K562 (cell line): ENCODE results near the gene ORMDL3. TPM values are rescaled to one million over a fixed set of nuclear protein-coding genes. Genes with fewer than 3 reads are reported as not detected.

Experiments
- ATAC-seq: fragments of 200-7000 bp; cut with Tn5 transposase; 3 replicates; pipeline ENCODE4 v1.9.1; 2020; ENCODE audit warnings: moderate library complexity
- BruUV-seq: library from RNA; stranded (reverse); fragments of 400-500 nt; replicated peaks from 2 replicates; lab custom pipeline; 2021; lab: Mats Ljungman, UMichigan
- CTCF ChIA-PET: fragments of 300-600 bp; formaldehyde crosslinking; extraction: SDS; loops from one replicate; lab custom pipeline; 2021; ENCODE audit warnings: low intra/inter-chr PET ratio; lab: Yijun Ruan, JAX
- POLR2A ChIA-PET: fragments of 300-600, 350-650 bp; sonication (Branson Sonifier 250); formaldehyde crosslinking; extraction: SDS; loops from one replicate; lab custom pipeline; 2021; ENCODE audit warnings: antibody characterized with exemption, inconsistent platforms; lab: Yijun Ruan, JAX
- DNase-seq, 4 experiments: peaks; one replicate each; pipeline versions ENCODE4 v3.0.0 to v3.0.0-alpha.2; 2011 to 2018; ENCODE audit warnings: low spot score in 3 of 4, mixed read lengths in 3 of 4; ENCODE audit errors: extremely low read depth in 1 of 4
- FAIRE-seq: peaks from 2 replicates; lab custom pipeline; 2011; peaks lifted over from hg19 to GRCh38; lab: Jason Lieb, UNC
- H2AFZ ChIP-seq: 2 replicates; pipeline ENCODE4 v1.6.0; 2011; ENCODE audit warnings: low read depth, low read length, control low read depth, inconsistent platforms
- H3K27ac ChIP-seq: fragments of 200-600 bp; 3 replicates; pipeline ENCODE4 v1.8.0; 2011; ENCODE audit warnings: low read depth, mild to moderate bottlenecking, control low read depth, inconsistent platforms, low read length, moderate library complexity, mixed read lengths; ENCODE audit errors: extremely low read depth
- H3K27me3 ChIP-seq, 2 experiments: fragments of 300-600 bp in 1 of 2; 2 replicates in 1 of 2; 3 replicates in 1 of 2; pipeline versions ENCODE4 v1.6.0 to v1.8.0; 2011; ENCODE audit warnings: inconsistent platforms in 2 of 2, low read length in 2 of 2, mild to moderate bottlenecking in 1 of 2, mixed read lengths in 1 of 2, moderate library complexity in 1 of 2; ENCODE audit not compliant: control insufficient read depth in 2 of 2, insufficient read depth in 2 of 2
- H3K36me3 ChIP-seq: fragments of 300-600 bp; 3 replicates; pipeline ENCODE4 v1.8.0; 2011; ENCODE audit warnings: mild to moderate bottlenecking, low read length, inconsistent platforms; ENCODE audit not compliant: control insufficient read depth, insufficient read depth
- H3K4me1 ChIP-seq, 2 experiments: fragments of 200-600 bp in 1 of 2; replicated peaks in 1 of 2; 2 replicates in 1 of 2; 3 replicates in 1 of 2; pipeline versions ENCODE4 v1.5.1 to v1.8.0; 2011; ENCODE audit warnings: inconsistent platforms in 2 of 2, low read length in 2 of 2, mild to moderate bottlenecking in 1 of 2, mixed read lengths in 1 of 2, moderate library complexity in 1 of 2; ENCODE audit not compliant: control insufficient read depth in 2 of 2, insufficient read depth in 2 of 2
- H3K4me2 ChIP-seq: 2 replicates; pipeline ENCODE4 v1.6.1; 2011; ENCODE audit warnings: low read length, control low read depth, inconsistent platforms, mixed read lengths; ENCODE audit not compliant: insufficient read depth
- H3K4me3 ChIP-seq: fragments of 200-600 bp; sonication (generic), shearing (Covaris generic); 2 replicates; pipeline ENCODE4 v1.5.1; 2016; ENCODE audit warnings: control low read depth, inconsistent platforms
- H3K79me2 ChIP-seq: fragments of 200-600 bp; 3 replicates; pipeline ENCODE4 v1.8.0; 2011; ENCODE audit warnings: low read length, inconsistent platforms; ENCODE audit not compliant: control insufficient read depth, insufficient read depth
- H3K9ac ChIP-seq, 2 experiments: 2 replicates each; pipeline versions ENCODE4 v1.6.0 to v1.6.1; 2011; ENCODE audit warnings: low read depth in 2 of 2, low read length in 2 of 2, control low read depth in 1 of 2, inconsistent platforms in 1 of 2, mild to moderate bottlenecking in 1 of 2, mixed read lengths in 1 of 2; ENCODE audit not compliant: insufficient read depth in 1 of 2
- H3K9me1 ChIP-seq: one replicate; pipeline ENCODE4 v1.6.0; 2011; ENCODE audit warnings: inconsistent platforms, mild to moderate bottlenecking, low read length, moderate library complexity; ENCODE audit not compliant: control insufficient read depth, insufficient read depth
- H3K9me3 ChIP-seq: replicated peaks from 2 replicates; pipeline ENCODE4 v1.5.1; 2011; ENCODE audit warnings: low read depth, low read length, inconsistent platforms; ENCODE audit not compliant: control insufficient read depth, insufficient read depth
- H4K20me1 ChIP-seq: replicated peaks from 2 replicates; pipeline ENCODE4 v1.6.1; 2011; ENCODE audit warnings: low read length, inconsistent platforms, mixed read lengths; ENCODE audit not compliant: control insufficient read depth, insufficient read depth
- DACH1 ChIP-seq: fragments of 450-650 bp; IDR thresholded peaks from 2 replicates; pipeline ENCODE4 v1.6.1; 2018; ENCODE audit not compliant: partially characterized antibody
- EWSR1 ChIP-seq: fragments of 450-650 bp; IDR thresholded peaks from 2 replicates; pipeline ENCODE4 v1.6.1; 2018; ENCODE audit warnings: borderline replicate concordance, mild to moderate bottlenecking, low read depth, moderate library complexity; ENCODE audit not compliant: partially characterized antibody
- FOSL1 ChIP-seq: fragments of 200-800 bp; sonication (Bioruptor generic); conservative IDR thresholded peaks from 2 replicates; pipeline ENCODE4 v1.6.1; 2016; ENCODE audit warnings: missing genetic modification characterization, missing compliant biosample characterization
- HEY1 ChIP-seq: fragments of 250-450 bp; sonication (Bioruptor Pico); IDR thresholded peaks from 2 replicates; pipeline ENCODE4 v1.5.0; 2020; ENCODE audit warnings: mild to moderate bottlenecking, moderate library complexity, borderline replicate concordance
- HINFP ChIP-seq: fragments of 450-650 bp; conservative IDR thresholded peaks from 2 replicates; pipeline ENCODE4 v1.6.1; 2016; ENCODE audit warnings: missing genetic modification characterization, low read depth, mild to moderate bottlenecking, control low read depth, missing compliant biosample characterization
- PTBP1 ChIP-seq: fragments of 200-400 bp; formaldehyde crosslinking; IDR thresholded peaks from 2 replicates; pipeline ENCODE4 v1.6.1; 2017; ENCODE audit warnings: low read depth, low read length
- ZNF175 ChIP-seq: fragments of 200-800 bp; sonication (Bioruptor generic); IDR thresholded peaks from 2 replicates; pipeline ENCODE4 v1.6.1; 2016; ENCODE audit warnings: low read depth, mild to moderate bottlenecking, missing genetic modification characterization, missing compliant biosample characterization
- ZNF354B ChIP-seq: fragments of 250-450 bp; sonication (Bioruptor Pico); IDR thresholded peaks from 2 replicates; pipeline ENCODE4 v1.4.0; 2020
- WGBS: fragments of 100-300 bp; shearing (Covaris generic); methylation state at CpG from one replicate; pipeline ENCODE4 v1.1.6; 2016; ENCODE audit warnings: low coverage, mixed read lengths; ENCODE audit not compliant: insufficient coverage; ENCODE audit errors: missing lambda C conversion rate; 5-methylcytosine and 5-hydroxymethylcytosine counted together
- in situ Hi-C: fragments of 300-500 bp; cut with MboI; formaldehyde crosslinking; loops from 4 replicates; pipeline ENCODE4 v1.15.0; 2018; ENCODE audit warnings: inconsistent platforms, mixed read lengths
- intact Hi-C: fragments of 100-400 bp; cut with micrococcal nuclease; formaldehyde crosslinking; loops from 2 replicates; pipeline ENCODE4 v1.14.2; 2022
- polyA plus RNA-seq, 8 experiments: library from polyadenylated mRNA; depleted of rRNA in 4 of 8; stranded (reverse) in 5 of 8; unstranded in 3 of 8; fragments of >200 nt; fragmentation: Nextera tagmentation in 2 of 8; fragmentation: Illumina TruSeq in 1 of 8; extraction: Ambion mirVana in 2 of 8; extraction: Trizol in 1 of 8; gene quantifications; 2 replicates each; pipeline versions ENCODE4 v1.2.1 to v1.2.3, GENCODE V29; 2011 to 2014; ENCODE audit warnings: inconsistent platforms in 1 of 8, missing spikeins in 1 of 8
- total RNA-seq, 7 experiments: library from RNA; depleted of rRNA in 6 of 7; stranded (reverse); fragments of >200 nt in 6 of 7; fragmentation: Illumina TruSeq in 2 of 7; extraction: Trizol in 2 of 7; gene quantifications; 2 replicates each; pipeline versions ENCODE4 v1.2.1 to v1.2.3, GENCODE V29; 2011 to 2021; ENCODE audit warnings: low replicate concordance in 1 of 7

Gene ORMDL3
- total and polyA plus RNA-seq, 9 of the 15 experiments (the other 6 are each of a cell fraction or from before 2014, with no cell fraction given), result 2.7 to 57.4 (median 27.1) TPM

DNA sequence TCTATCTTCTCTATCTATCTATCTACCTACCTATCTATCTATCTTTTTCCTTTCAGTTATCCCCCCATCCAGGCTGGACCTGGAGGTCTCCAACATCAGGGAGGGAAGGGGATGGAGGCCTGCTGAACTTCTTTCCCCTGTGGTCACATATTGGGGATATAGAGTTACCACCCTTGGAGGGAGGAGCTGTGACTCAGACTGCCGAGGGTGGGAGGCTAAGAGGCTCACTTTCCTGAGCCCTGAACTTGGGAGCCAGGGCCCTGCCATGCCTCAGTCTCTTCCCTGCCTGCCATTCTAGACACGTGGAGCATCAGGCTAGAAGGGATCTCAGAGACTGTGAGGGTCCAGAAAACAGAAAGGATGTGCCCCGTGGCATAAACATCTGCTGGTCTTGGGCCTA lies 8.5 kb upstream of the ORMDL3 start:
- DNase-seq (peak in 1 of 4 experiments; percentile 30), ATAC-seq (0 out of 3 replicates have a peak, but pooled peaks have one; percentile 30), FAIRE-seq (peak; percentile 62)
- peaks cover 20 to 21% of the 10 kb centered on the region in 2 experiments for H3K4me1 ChIP-seq
- H3K79me2 ChIP-seq, result no peaks in the 10 kb centered on the region
- no peak overlapping the region for H3K4me3 ChIP-seq
- in situ Hi-C loops (no loop called here), intact Hi-C loops (no loop called here)
- no peak overlapping the region for H3K4me2 ChIP-seq
- no peaks in the 10 kb centered on the region for H3K9me3 ChIP-seq
- CTCF ChIA-PET, result no interaction called here
- peak overlapping the region; percentile 43; the same call in 1 of the 2 replicates for H2AFZ ChIP-seq
- TF ChIP-seq EWSR1, result no peak
- TF ChIP-seq DACH1, result peak; percentile 21
- TF ChIP-seq HEY1 (CRISPR knock-in tag), result no peak
- no peak for TF ChIP-seq ZNF354B
- TF ChIP-seq ZNF175 (CRISPR knock-in tag), result no peak
- no peak for TF ChIP-seq PTBP1
- TF ChIP-seq FOSL1 (tag), result 0 out of 2 replicates have a peak, but pooled peaks have one; percentile 19
- TF ChIP-seq HINFP (tag), result no peak
- H3K36me3 ChIP-seq, result no peaks in the 10 kb centered on the region
- peak overlapping the region in 1 of 2 experiments; percentile 43; a peak in 1 of 4 replicates for H3K9ac ChIP-seq
- no TSS peak for BruUV-seq
- POLR2A ChIA-PET, result no interaction called here
- H3K9me1 ChIP-seq, result no peaks in the 10 kb centered on the region
- H3K27me3 ChIP-seq, result no peaks in the 10 kb centered on the region
- WGBS, result 38% methylated on average over 3 of the region's 3 CpGs
- 0 out of 2 replicates have a peak, but pooled peaks cover 3% of the 10 kb centered on the region for H4K20me1 ChIP-seq
- H3K27ac ChIP-seq, result no peak overlapping the region
